SJSA1 (cell line): ENCODE data around the gene FGGY. TPM values are rescaled to one million over a fixed set of nuclear protein-coding genes. Genes with fewer than 3 reads are reported as not detected.
A peak's percentile ranks its signal among the peaks of the same experiment; 100 is the strongest.

ENCODE experiments used
- DNase-seq, 2 experiments: peaks; one replicate each; pipeline ENCODE4 v3.0.0-alpha.2; 2015 to 2020; ENCODE audit warnings: low spot score in 2 of 2, low read depth in 1 of 2
- H3K27ac ChIP-seq: fragments of 250-450 bp; sonication (Bioruptor Pico); 2 replicates; pipeline ENCODE4 v1.5.1; 2020; ENCODE audit warnings: mild to moderate bottlenecking, moderate library complexity
- H3K27me3 ChIP-seq: fragments of 250-450 bp; sonication (Bioruptor Pico); replicated peaks from 2 replicates; pipeline ENCODE4 v1.5.1; 2020; ENCODE audit warnings: mild to moderate bottlenecking, moderate library complexity
- H3K36me3 ChIP-seq: fragments of 250-450 bp; sonication (Bioruptor Pico); 2 replicates; pipeline ENCODE4 v1.5.1; 2020; ENCODE audit warnings: mild to moderate bottlenecking
- H3K4me1 ChIP-seq: fragments of 250-450 bp; sonication (Bioruptor Pico); replicated peaks from 2 replicates; pipeline ENCODE4 v1.6.1; 2021; ENCODE audit warnings: mild to moderate bottlenecking
- H3K4me3 ChIP-seq: fragments of 250-450 bp; sonication (Bioruptor Pico); 2 replicates; pipeline ENCODE4 v1.5.1; 2020; ENCODE audit warnings: mild to moderate bottlenecking
- H3K9me3 ChIP-seq: fragments of 250-450 bp; sonication (Bioruptor Pico); replicated peaks from 2 replicates; pipeline ENCODE4 v1.5.1; 2020; ENCODE audit warnings: mild to moderate bottlenecking
- total RNA-seq: library from RNA; depleted of rRNA; stranded (reverse); fragments of >200 nt; shearing (Covaris generic); gene quantifications from 2 replicates; pipeline ENCODE4 v1.2.3, GENCODE V29; 2014

FGGY gene
- total RNA-seq, 1 experiment from 2014 or later, result 9.0 TPM

DNA sequence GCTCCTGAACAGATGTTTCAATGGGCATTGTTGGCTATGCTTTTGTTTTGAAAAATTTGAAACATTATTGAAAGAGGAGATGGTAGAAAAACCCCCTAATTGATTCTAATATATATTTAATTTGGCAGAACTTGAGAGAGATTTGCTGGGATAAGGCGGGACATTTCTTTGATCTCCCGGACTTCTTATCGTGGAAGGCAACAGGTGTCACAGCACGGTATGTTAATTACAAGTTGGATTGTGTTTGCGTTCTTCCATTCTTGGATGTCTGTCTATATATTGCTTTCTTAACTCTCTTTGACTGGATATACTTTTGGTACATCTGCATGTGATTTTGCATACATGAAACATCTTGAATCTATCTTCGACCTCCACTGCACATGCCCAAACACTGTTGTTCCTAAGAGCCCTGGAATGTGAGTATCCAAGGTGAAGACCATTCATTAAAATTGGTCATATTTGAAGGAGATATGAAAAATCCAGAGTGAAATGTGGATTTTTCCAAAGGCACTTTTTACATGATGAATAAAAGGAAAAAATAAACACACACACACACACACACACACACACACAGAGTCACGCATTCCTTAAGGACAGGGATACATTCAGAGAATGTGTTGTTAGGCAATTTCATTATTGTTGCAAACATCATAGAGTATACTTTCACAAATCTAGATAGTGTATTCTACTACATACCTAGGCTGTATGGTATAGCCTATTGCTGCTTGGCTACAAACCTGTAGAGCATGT lies 81.9 kb downstream of the FGGY start:
- Histone ChIP-seq H3K4me1 (peaks cover 19% of the 10 kb centered on the region), H3K27me3 (no peaks in the 10 kb centered on the region), H3K9me3 (no peaks in the 10 kb centered on the region), H3K27ac (peak overlapping the region; percentile 30; the same call in 1 of the 2 replicates), H3K4me3 (no peak overlapping the region), H3K36me3 (no peaks in the 10 kb centered on the region)
- DNase-seq, result no peak

DNA sequence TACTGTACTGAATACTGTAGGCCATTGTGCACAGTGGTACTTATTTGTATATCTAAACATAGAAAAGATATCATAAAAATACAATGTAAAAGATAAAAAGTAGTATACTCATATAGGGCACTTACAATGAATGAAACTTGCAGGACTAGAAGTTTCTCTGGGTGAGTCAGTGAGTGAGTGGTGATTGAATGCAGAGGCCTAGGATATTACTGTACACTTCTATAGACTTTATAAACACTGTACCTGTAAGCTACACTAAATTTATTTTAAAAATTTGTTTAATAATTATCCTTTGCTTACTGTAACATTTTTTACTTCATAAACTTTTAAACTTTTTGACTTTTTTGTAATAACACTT lies 82.5 kb downstream of the FGGY start:
- peaks cover 19% of the 10 kb centered on the region for H3K4me1 ChIP-seq

DNA sequence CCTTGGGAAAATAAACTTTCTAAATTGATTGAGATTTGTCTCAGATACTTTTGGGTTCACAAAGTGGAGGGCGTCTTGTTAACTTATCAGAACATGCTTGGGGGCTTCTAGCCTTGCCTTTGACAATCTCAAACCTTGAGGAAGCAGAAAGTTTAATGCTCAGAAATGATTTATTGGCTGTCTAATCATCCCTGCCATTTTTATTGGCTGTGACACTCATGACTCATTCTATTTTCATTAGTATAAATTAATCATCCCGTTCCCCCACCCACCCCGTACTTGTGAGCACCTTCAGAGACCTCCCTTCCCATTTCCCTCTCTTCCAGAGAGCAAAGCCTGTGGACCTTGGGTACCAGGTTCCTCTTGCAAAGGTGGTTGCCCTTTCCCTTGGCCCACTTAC lies 87.1 kb downstream of the FGGY start:
- no peaks in the 10 kb centered on the region for H3K9me3 ChIP-seq
- H3K4me3 ChIP-seq, result no peak overlapping the region
- H3K36me3 ChIP-seq, result no peaks in the 10 kb centered on the region
- no peak for DNase-seq
- H3K27ac ChIP-seq, result no peak overlapping the region
- peaks cover 4% of the 10 kb centered on the region for H3K4me1 ChIP-seq
- H3K27me3 ChIP-seq, result no peaks in the 10 kb centered on the region; the same call in 1 of the 2 replicates

More for the DNA sequence above, 82.5 kb downstream of the FGGY start:
- no peak for DNase-seq
- H3K9me3 ChIP-seq, result no peaks in the 10 kb centered on the region
- H3K27me3 ChIP-seq, result no peaks in the 10 kb centered on the region
- no peaks in the 10 kb centered on the region for H3K36me3 ChIP-seq
- H3K4me3 ChIP-seq, result no peak overlapping the region
- H3K27ac ChIP-seq, result peak overlapping the region; percentile 30; the same call in 1 of the 2 replicates

DNA sequence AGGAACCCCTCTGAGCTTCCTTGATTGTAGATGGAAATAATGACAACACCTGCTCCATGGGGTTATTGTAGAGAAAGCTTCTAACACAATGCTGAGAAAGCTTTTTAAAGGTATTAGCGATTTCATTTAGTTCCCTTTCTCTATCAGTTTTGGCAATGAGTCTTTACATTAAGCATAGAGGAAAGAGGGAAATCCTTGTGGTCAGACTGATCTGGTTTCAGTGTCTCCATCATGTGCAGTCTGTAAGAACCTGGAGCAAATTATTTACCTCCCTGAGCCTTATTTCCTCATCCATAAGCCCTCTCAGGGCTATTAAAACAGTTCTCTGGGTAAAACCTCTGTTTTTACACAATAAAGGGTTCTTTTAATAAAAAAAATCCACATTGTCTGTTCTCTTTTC lies 87.5 kb downstream of the FGGY start:
- H3K4me3 ChIP-seq, result no peak overlapping the region
- no peaks in the 10 kb centered on the region; the same call in 1 of the 2 replicates for H3K4me1 ChIP-seq
- H3K36me3 ChIP-seq, result no peaks in the 10 kb centered on the region
- H3K27ac ChIP-seq, result no peak overlapping the region
- no peaks in the 10 kb centered on the region; the same call in 1 of the 2 replicates for H3K27me3 ChIP-seq
- no peaks in the 10 kb centered on the region for H3K9me3 ChIP-seq
- no peak for DNase-seq

DNA sequence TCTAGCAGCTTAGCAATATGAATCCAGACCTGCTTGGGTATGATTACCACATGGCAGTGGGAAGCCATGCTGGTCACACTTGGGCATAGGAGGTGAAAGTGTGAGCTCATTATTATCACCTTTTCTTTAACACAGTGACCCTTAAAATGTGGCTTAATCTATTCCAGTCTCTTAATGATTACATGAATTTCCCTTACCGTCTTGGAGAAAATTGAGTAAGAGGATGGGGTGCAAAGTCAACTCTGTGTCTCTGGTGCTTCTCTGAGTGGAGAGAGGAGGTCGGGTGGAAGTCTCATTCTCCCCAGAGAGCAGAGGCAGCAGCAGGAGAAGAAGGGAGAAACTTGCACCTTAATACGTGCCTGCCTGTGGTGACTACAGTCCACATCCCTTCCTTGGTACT lies 91.3 kb downstream of the FGGY start:
- H3K36me3 ChIP-seq, result no peaks in the 10 kb centered on the region
- H3K9me3 ChIP-seq, result no peaks in the 10 kb centered on the region
- H3K4me1 ChIP-seq, result peaks cover under 1% of the 10 kb centered on the region; the same call in 1 of the 2 replicates
- no peak overlapping the region for H3K27ac ChIP-seq
- no peak overlapping the region for H3K4me3 ChIP-seq
- H3K27me3 ChIP-seq, result no peaks in the 10 kb centered on the region; the same call in 1 of the 2 replicates
- no peak for DNase-seq

DNA sequence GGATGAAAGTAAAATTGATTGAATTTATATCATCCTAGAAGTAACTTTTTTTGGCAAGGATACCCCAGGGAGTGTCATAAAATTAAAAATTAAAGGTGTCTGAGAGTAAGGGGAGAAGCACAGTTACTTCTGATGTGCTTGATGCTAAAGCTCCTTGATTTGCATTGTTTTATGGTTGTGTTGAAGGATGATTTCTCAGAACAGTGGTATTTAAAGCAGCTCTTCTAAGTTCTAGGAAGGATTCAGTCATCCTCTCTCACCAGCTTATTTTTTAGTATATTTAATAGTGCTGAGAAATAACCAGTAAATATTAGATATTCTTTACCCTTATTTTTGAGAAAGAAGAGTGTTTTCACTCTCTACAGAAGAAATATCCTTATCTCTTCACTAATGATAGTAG lies 93.0 kb downstream of the FGGY start:
- H3K4me3 ChIP-seq, result no peak overlapping the region
- no peak overlapping the region for H3K27ac ChIP-seq
- H3K4me1 ChIP-seq, result peaks cover 4% of the 10 kb centered on the region; the same call in 1 of the 2 replicates
- H3K27me3 ChIP-seq, result no peaks in the 10 kb centered on the region; the same call in 1 of the 2 replicates
- no peaks in the 10 kb centered on the region for H3K9me3 ChIP-seq
- no peak for DNase-seq
- H3K36me3 ChIP-seq, result no peaks in the 10 kb centered on the region

DNA sequence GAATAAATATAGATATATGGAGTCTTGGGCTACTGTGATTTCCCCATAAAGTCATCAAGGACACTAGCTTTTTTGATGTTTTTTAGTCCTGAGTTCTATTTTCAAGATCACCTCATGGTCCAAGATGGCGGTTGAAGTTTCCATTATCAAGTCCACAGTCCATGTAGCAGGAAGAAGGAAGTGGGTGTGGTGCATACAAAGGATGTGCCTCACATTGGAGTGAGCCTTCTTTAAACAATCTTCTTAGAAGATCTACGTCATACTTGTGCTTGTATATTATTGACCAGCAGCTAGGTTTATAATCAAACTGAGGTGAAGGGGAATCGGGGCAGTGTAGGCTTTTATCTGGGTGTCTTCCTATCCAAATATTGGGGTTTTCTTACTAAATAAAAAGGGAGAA lies 93.4 kb downstream of the FGGY start:
- Histone ChIP-seq H3K9me3 (no peaks in the 10 kb centered on the region), H3K4me1 (peaks cover 4% of the 10 kb centered on the region; the same call in 1 of the 2 replicates), H3K27ac (no peak overlapping the region), H3K27me3 (no peaks in the 10 kb centered on the region; the same call in 1 of the 2 replicates), H3K4me3 (no peak overlapping the region), H3K36me3 (no peaks in the 10 kb centered on the region)
- no peak for DNase-seq

DNA sequence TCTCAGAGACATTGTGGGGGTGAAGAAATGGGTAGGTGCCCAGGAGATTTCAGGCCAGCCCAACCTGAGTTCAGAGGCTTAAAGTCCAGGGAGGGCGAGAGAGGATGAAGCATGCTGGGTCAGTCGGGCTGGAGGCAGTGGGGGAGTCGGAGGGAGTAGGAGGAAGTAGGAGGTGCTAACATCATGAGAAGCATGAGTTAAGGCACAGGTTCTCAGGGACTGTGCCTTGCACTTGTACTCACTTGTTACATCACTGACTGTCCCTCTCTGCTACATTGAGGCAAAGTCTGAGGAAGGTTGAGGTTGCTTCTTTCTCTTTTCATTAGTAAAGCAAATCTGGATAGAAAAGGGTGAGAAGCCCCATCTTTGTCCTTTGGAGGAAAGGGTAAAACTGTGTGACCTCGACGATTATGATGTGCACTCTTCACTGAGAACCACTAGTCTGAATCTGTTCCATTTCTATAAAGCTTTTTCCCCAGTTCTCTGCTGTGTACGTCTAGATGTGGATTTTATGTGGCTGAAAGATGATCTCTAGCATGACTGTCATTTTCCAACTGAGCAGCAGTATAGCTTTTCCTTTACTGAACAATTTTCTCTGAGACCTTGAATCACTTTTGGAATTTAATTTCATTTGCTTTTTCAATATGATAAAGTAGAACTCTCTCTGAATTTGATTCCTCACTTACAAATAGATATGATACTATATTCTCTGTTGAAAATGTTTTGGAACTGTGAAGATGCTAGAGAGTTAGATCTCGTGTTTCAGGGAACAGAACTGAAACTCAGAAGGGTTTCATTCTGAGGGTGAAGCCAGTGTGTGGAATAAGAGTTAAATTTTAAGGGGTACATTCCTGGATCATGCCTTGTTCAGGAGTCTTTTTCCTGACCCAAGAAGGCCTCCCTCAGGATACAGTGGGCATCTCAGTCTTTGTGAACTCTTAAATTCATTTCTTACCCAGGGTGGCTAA lies 94.6 kb downstream of the FGGY start:
- no peaks in the 10 kb centered on the region for H3K27me3 ChIP-seq
- H3K9me3 ChIP-seq, result no peaks in the 10 kb centered on the region
- DNase-seq, result no peak
- no peak overlapping the region for H3K27ac ChIP-seq
- H3K4me1 ChIP-seq, result peaks cover 4% of the 10 kb centered on the region; the same call in 1 of the 2 replicates
- H3K36me3 ChIP-seq, result no peaks in the 10 kb centered on the region
- H3K4me3 ChIP-seq, result no peak overlapping the region

DNA sequence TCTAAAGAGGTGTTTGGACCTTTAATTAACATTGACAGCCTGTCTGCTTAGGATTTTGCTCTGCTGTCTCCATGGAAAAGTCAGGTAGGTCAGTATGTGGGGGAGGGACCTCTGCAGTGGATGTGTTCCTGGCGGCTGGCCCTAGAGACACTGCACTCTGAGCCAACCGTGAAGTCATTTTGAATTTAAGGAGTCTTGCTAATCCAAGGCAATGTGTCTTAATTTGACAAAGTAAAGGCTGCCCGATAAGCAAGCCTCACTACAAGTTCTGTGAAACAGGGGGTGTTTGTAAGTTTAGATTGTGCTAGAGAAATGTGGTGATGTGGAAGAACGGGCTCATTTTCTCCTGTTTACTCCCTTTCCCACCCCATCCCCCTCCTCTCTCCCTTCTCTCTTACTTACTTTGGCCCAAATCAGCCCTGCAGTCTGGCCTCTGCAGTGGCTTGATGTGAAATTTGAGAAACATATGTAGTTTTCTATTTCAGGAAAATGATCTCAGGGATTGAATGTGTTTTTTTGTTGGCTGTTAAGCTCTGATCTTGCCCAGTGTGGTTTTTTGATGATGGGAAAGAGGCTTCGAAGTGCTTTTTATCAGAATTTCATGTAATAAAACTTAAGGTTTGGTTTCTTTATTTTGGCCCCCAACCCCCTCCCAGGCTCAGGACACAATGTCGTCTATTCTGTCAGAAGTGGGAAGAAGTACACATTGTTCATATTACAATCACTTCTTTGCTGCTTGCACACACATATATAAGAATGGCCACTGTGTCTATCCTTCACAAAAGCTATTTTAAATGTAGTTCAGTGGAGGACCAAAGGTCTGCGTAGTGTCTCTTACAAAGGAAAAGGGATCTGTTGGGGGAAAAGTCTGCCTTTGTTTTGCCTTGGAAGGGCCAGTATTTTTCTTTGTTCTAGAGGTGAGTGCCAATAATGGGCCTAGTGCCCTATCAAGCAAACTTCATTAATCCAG lies 96.6 kb downstream of the FGGY start:
- H3K4me3 ChIP-seq, result no peak overlapping the region

DNA sequence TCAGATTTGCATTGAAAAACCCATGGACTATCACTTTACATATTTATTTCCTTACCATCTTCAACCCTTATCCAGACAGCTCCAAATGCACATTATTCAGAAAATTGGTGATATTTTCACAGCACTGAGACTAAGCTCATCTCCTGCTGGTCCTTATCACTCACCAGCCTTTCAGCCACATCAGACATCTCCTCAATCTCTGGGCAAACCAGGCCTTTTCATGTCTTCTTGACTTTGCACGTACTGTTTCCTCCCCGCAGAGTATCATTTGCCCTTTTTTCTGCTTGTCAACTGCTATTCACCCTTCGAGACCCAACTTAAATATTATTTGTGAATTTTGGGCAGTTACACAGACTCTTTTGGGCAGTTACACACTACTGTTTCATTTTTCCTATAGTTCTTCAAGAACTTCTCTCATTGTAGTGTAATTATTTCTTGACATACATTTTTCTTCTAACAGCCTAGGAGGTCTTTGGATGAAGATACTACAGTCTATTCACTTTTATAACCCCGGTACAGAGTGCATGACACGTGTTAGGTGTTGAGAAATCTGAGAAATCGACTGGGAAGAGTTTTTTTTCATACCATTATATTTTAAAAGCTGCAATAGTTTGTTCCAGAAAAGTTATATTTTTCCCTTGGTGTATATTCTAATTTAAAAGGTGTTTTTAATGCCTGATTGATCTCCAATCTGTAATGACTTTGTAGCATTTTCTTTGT lies 98.0 kb downstream of the FGGY start:
- no peak for DNase-seq
- Histone ChIP-seq H3K27me3 (no peaks in the 10 kb centered on the region), H3K4me3 (no peak overlapping the region), H3K9me3 (no peaks in the 10 kb centered on the region), H3K27ac (no peak overlapping the region), H3K36me3 (no peaks in the 10 kb centered on the region), H3K4me1 (peaks cover 4% of the 10 kb centered on the region; the same call in 1 of the 2 replicates)

More for the DNA sequence above, 96.6 kb downstream of the FGGY start:
- Histone ChIP-seq H3K27ac (no peak overlapping the region), H3K4me1 (peaks cover 4% of the 10 kb centered on the region; the same call in 1 of the 2 replicates), H3K27me3 (no peaks in the 10 kb centered on the region), H3K36me3 (no peaks in the 10 kb centered on the region), H3K9me3 (no peaks in the 10 kb centered on the region)
- DNase-seq, result no peak

DNA sequence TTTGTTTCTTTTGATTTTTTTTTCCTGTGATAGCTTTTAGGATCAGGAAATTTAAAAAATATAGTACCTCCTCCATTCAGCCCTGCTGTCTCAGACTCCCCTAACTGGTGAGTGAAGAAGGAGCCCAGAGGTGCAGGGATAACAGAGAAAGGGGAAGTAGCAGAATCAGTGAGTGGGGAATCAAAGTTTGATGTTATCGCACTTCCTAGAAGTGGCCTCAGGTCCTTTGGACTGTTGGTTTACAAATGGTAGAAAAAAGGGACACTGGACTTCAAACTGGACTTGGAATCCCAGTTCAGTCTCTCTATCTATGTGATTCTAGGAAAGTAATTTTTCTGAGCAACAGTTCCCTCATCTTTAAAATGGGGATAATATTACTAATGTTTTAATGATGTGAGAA lies 99.5 kb downstream of the FGGY start:
- Histone ChIP-seq H3K9me3 (no peaks in the 10 kb centered on the region), H3K27me3 (no peaks in the 10 kb centered on the region), H3K4me3 (no peak overlapping the region), H3K36me3 (no peaks in the 10 kb centered on the region), H3K4me1 (peaks cover 4% of the 10 kb centered on the region; the same call in 1 of the 2 replicates), H3K27ac (no peak overlapping the region)
- no peak for DNase-seq

DNA sequence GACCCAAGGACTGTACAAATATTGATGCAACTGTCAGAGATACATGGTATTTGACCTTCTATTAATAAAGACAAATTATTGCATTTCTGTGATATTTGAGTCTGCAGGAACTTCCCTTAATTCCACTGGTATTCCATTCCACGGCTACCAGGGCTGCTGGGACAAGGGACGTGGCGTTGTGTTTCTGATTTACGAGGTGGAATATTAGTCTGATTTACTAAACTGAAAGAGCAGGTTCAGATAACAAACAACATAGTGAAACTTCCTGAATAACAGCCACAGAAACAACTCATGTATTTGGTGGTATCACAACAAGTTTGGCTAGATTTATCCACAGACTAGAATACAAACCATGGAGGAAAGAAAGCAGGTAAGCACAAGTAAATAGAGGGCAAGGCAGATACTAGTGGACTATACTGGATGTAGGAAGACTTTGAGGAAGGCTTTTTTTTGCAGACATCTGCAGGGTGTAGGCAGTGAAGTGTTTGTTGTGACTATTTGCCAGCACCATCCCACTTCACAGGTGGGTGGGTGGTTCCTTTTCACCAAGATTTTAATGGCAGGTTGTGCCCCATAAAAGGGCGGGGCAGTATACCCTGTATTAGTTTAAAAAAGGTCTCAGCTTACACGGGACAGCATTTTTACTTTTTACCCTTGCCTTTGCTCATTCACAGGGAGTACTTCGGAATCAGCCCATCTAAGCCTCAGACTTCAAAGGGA lies 100.4 kb downstream of the FGGY start:
- Histone ChIP-seq H3K4me1 (peaks cover 4% of the 10 kb centered on the region; the same call in 1 of the 2 replicates), H3K9me3 (no peaks in the 10 kb centered on the region), H3K27me3 (no peaks in the 10 kb centered on the region), H3K27ac (no peak overlapping the region), H3K4me3 (no peak overlapping the region), H3K36me3 (no peaks in the 10 kb centered on the region)
- no peak for DNase-seq
